GM23338 (cell line): ENCODE data around the gene HSD17B11. TPM values are rescaled to one million over a fixed set of nuclear protein-coding genes. Genes with fewer than 3 reads are reported as not detected.

Experiments used
- ATAC-seq: fragments of 200-7000 bp; cut with Tn5 transposase; 3 replicates; pipeline ENCODE4 v1.9.1; 2020
- DNase-seq: peaks from one replicate; pipeline ENCODE4 v3.0.0-alpha.2; 2015; ENCODE audit warnings: low spot score
- H2AFZ ChIP-seq: fragments of 200-600 bp; sonication (generic); 2 replicates; pipeline ENCODE4 v1.8.0; 2016; ENCODE audit warnings: antibody characterized with exemption, mild to moderate bottlenecking, moderate library complexity
- H3F3A ChIP-seq: fragments of 200-600 bp; sonication (generic); replicated peaks from 2 replicates; pipeline ENCODE4 v1.8.0; 2017; ENCODE audit warnings: antibody characterized with exemption, mixed run types, low read depth
- H3K27ac ChIP-seq: fragments of 200-600 bp; sonication (generic); 2 replicates; pipeline ENCODE4 v1.6.1; 2016; ENCODE audit warnings: low read depth
- H3K27me3 ChIP-seq: fragments of 200-600 bp; sonication (generic); 2 replicates; pipeline ENCODE4 v1.8.0; 2016; ENCODE audit warnings: mild to moderate bottlenecking, mixed run types, moderate library complexity; ENCODE audit not compliant: insufficient read depth
- H3K36me3 ChIP-seq: fragments of 200-600 bp; sonication (generic); 2 replicates; pipeline ENCODE4 v1.8.0; 2016; ENCODE audit warnings: mild to moderate bottlenecking; ENCODE audit not compliant: insufficient read depth
- H3K4me1 ChIP-seq: fragments of 200-600 bp; sonication (generic); 2 replicates; pipeline ENCODE4 v1.8.0; 2016; ENCODE audit warnings: mild to moderate bottlenecking, moderate library complexity; ENCODE audit not compliant: insufficient read depth
- H3K4me2 ChIP-seq: fragments of 200-600 bp; sonication (generic); 2 replicates; pipeline ENCODE4 v1.7.1; 2017; ENCODE audit warnings: mixed run types
- H3K4me3 ChIP-seq: fragments of 200-600 bp; sonication (generic); 2 replicates; pipeline ENCODE4 v1.6.1; 2016; ENCODE audit warnings: mixed run types
- H3K79me2 ChIP-seq: fragments of 200-600 bp; sonication (generic); replicated peaks from 2 replicates; pipeline ENCODE4 v1.8.0; 2017; ENCODE audit warnings: mild to moderate bottlenecking; ENCODE audit not compliant: insufficient read depth
- H3K9me2 ChIP-seq: fragments of 200-600 bp; sonication (generic); 2 replicates; pipeline ENCODE4 v1.8.0; 2017; ENCODE audit not compliant: insufficient read depth
- H4K20me1 ChIP-seq: fragments of 200-600 bp; sonication (generic); replicated peaks from 2 replicates; pipeline ENCODE4 v1.8.0; 2017; ENCODE audit warnings: mild to moderate bottlenecking; ENCODE audit not compliant: insufficient read depth
- H3K27ac Mint-ChIP-seq: 2 replicates; pipeline ENCODE4 v1.8.0; 2020; ENCODE audit warnings: inconsistent platforms, mild to moderate bottlenecking, moderate library complexity, mixed read lengths
- H3K27me3 Mint-ChIP-seq: 3 replicates; pipeline ENCODE4 v1.8.0; 2022; ENCODE audit warnings: low read depth, mild to moderate bottlenecking, moderate library complexity, mixed read lengths, inconsistent platforms; ENCODE audit not compliant: insufficient read depth, poor library complexity
- H3K36me3 Mint-ChIP-seq: 3 replicates; pipeline ENCODE4 v1.8.0; 2021; ENCODE audit warnings: low read depth, mild to moderate bottlenecking, inconsistent platforms, moderate library complexity, mixed read lengths
- H3K4me1 Mint-ChIP-seq: 3 replicates; pipeline ENCODE4 v1.8.0; 2020; ENCODE audit warnings: mild to moderate bottlenecking, inconsistent platforms, mixed read lengths
- H3K4me3 Mint-ChIP-seq: 3 replicates; pipeline ENCODE4 v1.8.0; 2021; ENCODE audit warnings: moderate library complexity, mild to moderate bottlenecking, inconsistent platforms, mixed read lengths
- H3K9me3 Mint-ChIP-seq: 3 replicates; pipeline ENCODE4 v1.8.0; 2020; ENCODE audit warnings: moderate library complexity, mild to moderate bottlenecking, inconsistent platforms, mixed read lengths
- CREB1 ChIP-seq: fragments of 250-450 bp; sonication (Bioruptor Pico); IDR thresholded peaks from 2 replicates; pipeline ENCODE4 v1.5.0; 2020; ENCODE audit warnings: low read depth, mild to moderate bottlenecking, moderate library complexity
- EZH2 ChIP-seq: fragments of 200-600 bp; sonication (generic); IDR thresholded peaks from one replicate; pipeline ENCODE4 v1.8.0; 2017; ENCODE audit warnings: antibody characterized with exemption, mild to moderate bottlenecking, low read depth; ENCODE audit not compliant: unreplicated experiment
- EZH2phosphoT487 ChIP-seq: fragments of 200-600 bp; sonication (generic); IDR thresholded peaks from one replicate; pipeline ENCODE4 v1.8.1; 2018; ENCODE audit warnings: antibody characterized with exemption; ENCODE audit not compliant: unreplicated experiment
- JUNB ChIP-seq: IDR thresholded peaks from one replicate; pipeline ENCODE4 v1.6.1; 2016; ENCODE audit warnings: antibody characterized with exemption; ENCODE audit not compliant: unreplicated experiment
- NANOG ChIP-seq: IDR thresholded peaks from 2 replicates; pipeline ENCODE4 v1.6.1; 2016; ENCODE audit warnings: antibody characterized with exemption, borderline replicate concordance
- POLR2AphosphoS5 ChIP-seq: IDR thresholded peaks from 2 replicates; pipeline ENCODE4 v1.6.1; 2016; ENCODE audit warnings: antibody characterized with exemption, low read depth
- STAT1 ChIP-seq: IDR thresholded peaks from one replicate; pipeline ENCODE4 v1.6.1; 2016; ENCODE audit warnings: antibody characterized with exemption; ENCODE audit not compliant: unreplicated experiment
- ZNF114 ChIP-seq: fragments of 250-450 bp; sonication (Bioruptor Pico); IDR thresholded peaks from 2 replicates; pipeline ENCODE4 v1.5.0; 2020; ENCODE audit warnings: mild to moderate bottlenecking, moderate library complexity
- ZNF331 ChIP-seq: fragments of 250-450 bp; sonication (Bioruptor Pico); IDR thresholded peaks from 2 replicates; pipeline ENCODE4 v1.5.0; 2020; ENCODE audit warnings: low read depth, mild to moderate bottlenecking, moderate library complexity
- polyA plus RNA-seq: library from polyadenylated mRNA; unstranded; fragments of >200 nt; fragmentation: Nextera tagmentation; extraction: Ambion mirVana; gene quantifications from 2 replicates; pipeline ENCODE4 v1.2.1, GENCODE V29; 2016
- total RNA-seq: library from RNA; depleted of rRNA; stranded (reverse); fragments of >200 nt; shearing (Covaris generic); gene quantifications from 2 replicates; pipeline ENCODE4 v1.2.3, GENCODE V29; 2014
- TF ChIP-seq, protein P1 (sequence below), 2 experiments: fragments of 200-600 bp in 1 of 2; sonication (generic) in 1 of 2; conservative IDR thresholded peaks; 2 replicates each; pipeline versions ENCODE4 v1.5.1 to v1.6.1; 2016 to 2017; ENCODE audit warnings: antibody characterized with exemption in 2 of 2, low read depth in 2 of 2, mild to moderate bottlenecking in 2 of 2, moderate library complexity in 1 of 2
- TF ChIP-seq, protein P2 (sequence below): IDR thresholded peaks from one replicate; pipeline ENCODE4 v1.6.1; 2018; ENCODE audit warnings: antibody characterized with exemption; ENCODE audit not compliant: unreplicated experiment
- TF ChIP-seq, protein P3 (sequence below): fragments of 250-450 bp; sonication (Bioruptor Pico); IDR thresholded peaks from 2 replicates; pipeline ENCODE4 v1.5.0; 2020; ENCODE audit warnings: mild to moderate bottlenecking, moderate library complexity

HSD17B11 gene
- total and polyA plus RNA-seq, 2 experiments from 2014 or later, result 9.7 to 14.8 TPM

DNA sequence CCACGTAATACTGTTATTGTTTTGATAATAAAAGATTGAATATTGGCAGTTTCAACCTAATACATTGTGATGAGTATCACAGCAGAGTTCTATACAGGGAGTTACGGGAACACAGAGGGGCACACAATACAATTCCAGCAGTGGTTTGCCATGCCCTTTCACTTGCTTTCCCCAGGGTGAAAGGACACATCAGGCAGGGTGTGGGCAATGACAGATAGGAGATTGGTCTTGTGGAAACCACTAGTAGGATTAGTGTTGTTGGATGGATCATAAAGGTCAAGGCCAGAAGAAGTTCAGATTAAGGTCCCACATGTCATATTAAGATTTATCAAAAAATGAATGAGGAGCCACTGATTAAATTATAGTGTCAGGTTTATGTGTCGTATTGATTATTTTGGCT lies 8.1 kb downstream of the HSD17B11 start (continued):
- TF ChIP-seq, protein P1, sequence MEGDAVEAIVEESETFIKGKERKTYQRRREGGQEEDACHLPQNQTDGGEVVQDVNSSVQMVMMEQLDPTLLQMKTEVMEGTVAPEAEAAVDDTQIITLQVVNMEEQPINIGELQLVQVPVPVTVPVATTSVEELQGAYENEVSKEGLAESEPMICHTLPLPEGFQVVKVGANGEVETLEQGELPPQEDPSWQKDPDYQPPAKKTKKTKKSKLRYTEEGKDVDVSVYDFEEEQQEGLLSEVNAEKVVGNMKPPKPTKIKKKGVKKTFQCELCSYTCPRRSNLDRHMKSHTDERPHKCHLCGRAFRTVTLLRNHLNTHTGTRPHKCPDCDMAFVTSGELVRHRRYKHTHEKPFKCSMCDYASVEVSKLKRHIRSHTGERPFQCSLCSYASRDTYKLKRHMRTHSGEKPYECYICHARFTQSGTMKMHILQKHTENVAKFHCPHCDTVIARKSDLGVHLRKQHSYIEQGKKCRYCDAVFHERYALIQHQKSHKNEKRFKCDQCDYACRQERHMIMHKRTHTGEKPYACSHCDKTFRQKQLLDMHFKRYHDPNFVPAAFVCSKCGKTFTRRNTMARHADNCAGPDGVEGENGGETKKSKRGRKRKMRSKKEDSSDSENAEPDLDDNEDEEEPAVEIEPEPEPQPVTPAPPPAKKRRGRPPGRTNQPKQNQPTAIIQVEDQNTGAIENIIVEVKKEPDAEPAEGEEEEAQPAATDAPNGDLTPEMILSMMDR (conservative IDR thresholded peaks at IDR 0.05; ENCODE audit: low read depth in 2 of 2), result no peak
- TF ChIP-seq ZNF331, result no peak
- no peak for TF ChIP-seq STAT1

DNA sequence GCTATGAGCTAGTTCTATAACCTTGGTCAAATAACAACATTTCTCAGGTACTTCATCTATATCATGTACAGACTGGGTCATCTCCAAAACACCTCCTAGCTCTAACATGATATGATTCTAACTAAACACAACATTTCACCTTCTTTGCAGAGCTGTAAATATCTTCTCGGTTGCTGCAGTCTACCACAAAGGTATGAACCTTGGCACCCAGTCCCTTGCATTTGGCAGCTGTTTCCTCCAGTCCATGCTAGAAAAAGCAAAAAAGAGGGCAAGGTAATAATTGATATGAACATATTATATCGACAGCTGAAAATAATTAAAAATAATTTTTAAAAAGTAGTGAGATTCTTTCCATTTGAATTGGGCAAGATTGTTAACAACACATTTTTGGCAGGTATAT lies 8.9 kb downstream of the HSD17B11 start:
- no peak overlapping the region for H2AFZ ChIP-seq
- H3K27me3 ChIP-seq, result no peaks in the 10 kb centered on the region
- H3K4me3 ChIP-seq, result no peak overlapping the region
- H4K20me1 ChIP-seq, result no peaks in the 10 kb centered on the region
- TF ChIP-seq EZH2 (no peak), STAT1 (no peak), NANOG (no peak), JUNB (no peak), ZNF331 (no peak), ZNF114 (CRISPR knock-in tag) (no peak), POLR2AphosphoS5 (no peak), EZH2phosphoT487 (no peak), CREB1 (CRISPR knock-in tag) (no peak)
- TF ChIP-seq, protein P1 (conservative IDR thresholded peaks at IDR 0.05; ENCODE audit: low read depth in 2 of 2), result no peak
- TF ChIP-seq, protein P2, sequence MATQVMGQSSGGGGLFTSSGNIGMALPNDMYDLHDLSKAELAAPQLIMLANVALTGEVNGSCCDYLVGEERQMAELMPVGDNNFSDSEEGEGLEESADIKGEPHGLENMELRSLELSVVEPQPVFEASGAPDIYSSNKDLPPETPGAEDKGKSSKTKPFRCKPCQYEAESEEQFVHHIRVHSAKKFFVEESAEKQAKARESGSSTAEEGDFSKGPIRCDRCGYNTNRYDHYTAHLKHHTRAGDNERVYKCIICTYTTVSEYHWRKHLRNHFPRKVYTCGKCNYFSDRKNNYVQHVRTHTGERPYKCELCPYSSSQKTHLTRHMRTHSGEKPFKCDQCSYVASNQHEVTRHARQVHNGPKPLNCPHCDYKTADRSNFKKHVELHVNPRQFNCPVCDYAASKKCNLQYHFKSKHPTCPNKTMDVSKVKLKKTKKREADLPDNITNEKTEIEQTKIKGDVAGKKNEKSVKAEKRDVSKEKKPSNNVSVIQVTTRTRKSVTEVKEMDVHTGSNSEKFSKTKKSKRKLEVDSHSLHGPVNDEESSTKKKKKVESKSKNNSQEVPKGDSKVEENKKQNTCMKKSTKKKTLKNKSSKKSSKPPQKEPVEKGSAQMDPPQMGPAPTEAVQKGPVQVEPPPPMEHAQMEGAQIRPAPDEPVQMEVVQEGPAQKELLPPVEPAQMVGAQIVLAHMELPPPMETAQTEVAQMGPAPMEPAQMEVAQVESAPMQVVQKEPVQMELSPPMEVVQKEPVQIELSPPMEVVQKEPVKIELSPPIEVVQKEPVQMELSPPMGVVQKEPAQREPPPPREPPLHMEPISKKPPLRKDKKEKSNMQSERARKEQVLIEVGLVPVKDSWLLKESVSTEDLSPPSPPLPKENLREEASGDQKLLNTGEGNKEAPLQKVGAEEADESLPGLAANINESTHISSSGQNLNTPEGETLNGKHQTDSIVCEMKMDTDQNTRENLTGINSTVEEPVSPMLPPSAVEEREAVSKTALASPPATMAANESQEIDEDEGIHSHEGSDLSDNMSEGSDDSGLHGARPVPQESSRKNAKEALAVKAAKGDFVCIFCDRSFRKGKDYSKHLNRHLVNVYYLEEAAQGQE, result no peak
- TF ChIP-seq, protein P3, sequence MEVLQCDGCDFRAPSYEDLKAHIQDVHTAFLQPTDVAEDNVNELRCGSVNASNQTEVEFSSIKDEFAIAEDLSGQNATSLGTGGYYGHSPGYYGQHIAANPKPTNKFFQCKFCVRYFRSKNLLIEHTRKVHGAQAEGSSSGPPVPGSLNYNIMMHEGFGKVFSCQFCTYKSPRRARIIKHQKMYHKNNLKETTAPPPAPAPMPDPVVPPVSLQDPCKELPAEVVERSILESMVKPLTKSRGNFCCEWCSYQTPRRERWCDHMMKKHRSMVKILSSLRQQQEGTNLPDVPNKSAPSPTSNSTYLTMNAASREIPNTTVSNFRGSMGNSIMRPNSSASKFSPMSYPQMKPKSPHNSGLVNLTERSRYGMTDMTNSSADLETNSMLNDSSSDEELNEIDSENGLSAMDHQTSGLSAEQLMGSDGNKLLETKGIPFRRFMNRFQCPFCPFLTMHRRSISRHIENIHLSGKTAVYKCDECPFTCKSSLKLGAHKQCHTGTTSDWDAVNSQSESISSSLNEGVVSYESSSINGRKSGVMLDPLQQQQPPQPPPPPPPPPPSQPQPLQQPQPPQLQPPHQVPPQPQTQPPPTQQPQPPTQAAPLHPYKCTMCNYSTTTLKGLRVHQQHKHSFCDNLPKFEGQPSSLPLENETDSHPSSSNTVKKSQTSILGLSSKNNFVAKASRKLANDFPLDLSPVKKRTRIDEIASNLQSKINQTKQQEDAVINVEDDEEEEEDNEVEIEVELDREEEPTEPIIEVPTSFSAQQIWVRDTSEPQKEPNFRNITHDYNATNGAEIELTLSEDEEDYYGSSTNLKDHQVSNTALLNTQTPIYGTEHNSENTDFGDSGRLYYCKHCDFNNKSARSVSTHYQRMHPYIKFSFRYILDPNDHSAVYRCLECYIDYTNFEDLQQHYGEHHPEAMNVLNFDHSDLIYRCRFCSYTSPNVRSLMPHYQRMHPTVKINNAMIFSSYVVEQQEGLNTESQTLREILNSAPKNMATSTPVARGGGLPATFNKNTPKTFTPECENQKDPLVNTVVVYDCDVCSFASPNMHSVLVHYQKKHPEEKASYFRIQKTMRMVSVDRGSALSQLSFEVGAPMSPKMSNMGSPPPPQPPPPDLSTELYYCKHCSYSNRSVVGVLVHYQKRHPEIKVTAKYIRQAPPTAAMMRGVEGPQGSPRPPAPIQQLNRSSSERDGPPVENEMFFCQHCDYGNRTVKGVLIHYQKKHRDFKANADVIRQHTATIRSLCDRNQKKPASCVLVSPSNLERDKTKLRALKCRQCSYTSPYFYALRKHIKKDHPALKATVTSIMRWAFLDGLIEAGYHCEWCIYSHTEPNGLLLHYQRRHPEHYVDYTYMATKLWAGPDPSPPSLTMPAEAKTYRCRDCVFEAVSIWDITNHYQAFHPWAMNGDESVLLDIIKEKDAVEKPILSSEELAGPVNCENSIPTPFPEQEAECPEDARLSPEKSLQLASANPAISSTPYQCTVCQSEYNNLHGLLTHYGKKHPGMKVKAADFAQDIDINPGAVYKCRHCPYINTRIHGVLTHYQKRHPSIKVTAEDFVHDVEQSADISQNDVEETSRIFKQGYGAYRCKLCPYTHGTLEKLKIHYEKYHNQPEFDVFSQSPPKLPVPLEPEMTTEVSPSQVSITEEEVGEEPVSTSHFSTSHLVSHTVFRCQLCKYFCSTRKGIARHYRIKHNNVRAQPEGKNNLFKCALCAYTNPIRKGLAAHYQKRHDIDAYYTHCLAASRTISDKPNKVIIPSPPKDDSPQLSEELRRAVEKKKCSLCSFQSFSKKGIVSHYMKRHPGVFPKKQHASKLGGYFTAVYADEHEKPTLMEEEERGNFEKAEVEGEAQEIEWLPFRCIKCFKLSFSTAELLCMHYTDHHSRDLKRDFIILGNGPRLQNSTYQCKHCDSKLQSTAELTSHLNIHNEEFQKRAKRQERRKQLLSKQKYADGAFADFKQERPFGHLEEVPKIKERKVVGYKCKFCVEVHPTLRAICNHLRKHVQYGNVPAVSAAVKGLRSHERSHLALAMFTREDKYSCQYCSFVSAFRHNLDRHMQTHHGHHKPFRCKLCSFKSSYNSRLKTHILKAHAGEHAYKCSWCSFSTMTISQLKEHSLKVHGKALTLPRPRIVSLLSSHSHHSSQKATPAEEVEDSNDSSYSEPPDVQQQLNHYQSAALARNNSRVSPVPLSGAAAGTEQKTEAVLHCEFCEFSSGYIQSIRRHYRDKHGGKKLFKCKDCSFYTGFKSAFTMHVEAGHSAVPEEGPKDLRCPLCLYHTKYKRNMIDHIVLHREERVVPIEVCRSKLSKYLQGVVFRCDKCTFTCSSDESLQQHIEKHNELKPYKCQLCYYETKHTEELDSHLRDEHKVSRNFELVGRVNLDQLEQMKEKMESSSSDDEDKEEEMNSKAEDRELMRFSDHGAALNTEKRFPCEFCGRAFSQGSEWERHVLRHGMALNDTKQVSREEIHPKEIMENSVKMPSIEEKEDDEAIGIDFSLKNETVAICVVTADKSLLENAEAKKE (CRISPR knock-in tag), result no peak
- no peak overlapping the region for H3K4me3 Mint-ChIP-seq
- H3K27me3 Mint-ChIP-seq, result peaks cover 2% of the 10 kb centered on the region
- H3K79me2 ChIP-seq, result 0 out of 2 replicates have a peak, but pooled peaks cover 2% of the 10 kb centered on the region
- H3K27ac Mint-ChIP-seq, result no peak overlapping the region
- no peak overlapping the region for H3K4me2 ChIP-seq
- H3K9me3 Mint-ChIP-seq, result peaks cover 10% of the 10 kb centered on the region; the same call in 2 of the 3 replicates
- H3K36me3 Mint-ChIP-seq, result peaks cover 20% of the 10 kb centered on the region
- no peaks in the 10 kb centered on the region for H3F3A ChIP-seq
- no peaks in the 10 kb centered on the region for H3K4me1 ChIP-seq
- no peaks in the 10 kb centered on the region for H3K36me3 ChIP-seq
- DNase-seq, result no peak
- no peak overlapping the region for H3K27ac ChIP-seq
- ATAC-seq, result no peak
- no peaks in the 10 kb centered on the region for H3K9me2 ChIP-seq
- no peaks in the 10 kb centered on the region for H3K4me1 Mint-ChIP-seq
